Naive thymus-derived CD4-positive, alpha-beta T cell (primary cell): ENCODE results near the gene ARF1. TPM values are rescaled to one million over a fixed set of nuclear protein-coding genes. Genes with fewer than 3 reads are reported as not detected.

Experiments
- ATAC-seq: fragments of 150-1000 bp; cut with Tn5 transposase; 2 replicates; pipeline ENCODE4 v1.10.0; 2021; ENCODE audit warnings: mild to moderate bottlenecking, moderate library complexity
- CTCF ChIA-PET: fragments of 350-600 bp; sonication (Branson Sonifier 250); formaldehyde crosslinking; loops from one replicate; lab custom pipeline; 2021; ENCODE audit warnings: antibody characterized with exemption; lab: Charles Lee
- POLR2A ChIA-PET: fragments of 350-600 bp; sonication (Branson Sonifier 250); formaldehyde crosslinking; loops from one replicate; lab custom pipeline; 2021; ENCODE audit warnings: antibody characterized with exemption, inconsistent platforms; lab: Charles Lee
- DNase-seq, 9 donors: peaks; one replicate each; pipeline versions ENCODE4 v3.0.0 to v3.0.0-alpha.2; 2020 to 2022; ENCODE audit warnings: mixed read lengths in 1 of 9
- H3K27ac ChIP-seq: one replicate; pipeline ENCODE4 v1.7.0; 2013; ENCODE audit warnings: mild to moderate bottlenecking, low read depth, low read length, moderate library complexity
- H3K27me3 ChIP-seq, 2 donors: one replicate each; pipeline ENCODE4 v1.7.0; 2013; ENCODE audit warnings: low read length in 2 of 2, mild to moderate bottlenecking in 2 of 2, moderate library complexity in 2 of 2; ENCODE audit not compliant: control insufficient read depth in 2 of 2, insufficient read depth in 2 of 2
- H3K36me3 ChIP-seq, 3 experiments: 1 replicate in 2 of 3; 2 replicates in 1 of 3; pipeline ENCODE4 v1.7.0; 2013; ENCODE audit warnings: low read length in 3 of 3, mild to moderate bottlenecking in 3 of 3, moderate library complexity in 1 of 3; ENCODE audit not compliant: insufficient read depth in 3 of 3, control insufficient read depth in 2 of 3
- H3K4me1 ChIP-seq, 2 donors: one replicate each; pipeline ENCODE4 v1.7.0; 2013; ENCODE audit warnings: low read length in 2 of 2, mild to moderate bottlenecking in 2 of 2, moderate library complexity in 1 of 2; ENCODE audit not compliant: control insufficient read depth in 2 of 2, insufficient read depth in 2 of 2
- H3K4me3 ChIP-seq: 2 replicates; pipeline ENCODE4 v1.7.0; 2013; ENCODE audit warnings: mild to moderate bottlenecking, low read length
- H3K9me3 ChIP-seq, 3 experiments: 1 replicate in 2 of 3; 2 replicates in 1 of 3; pipeline ENCODE4 v1.7.0; 2013; ENCODE audit warnings: low read length in 3 of 3; ENCODE audit not compliant: control insufficient read depth in 2 of 3
- H3K27ac Mint-ChIP-seq, 9 donors: one replicate each; pipeline ENCODE4 v1.8.0; 2020 to 2022; ENCODE audit warnings: mixed read lengths in 9 of 9, mild to moderate bottlenecking in 8 of 9, moderate library complexity in 5 of 9, inconsistent platforms in 2 of 9
- H3K27me3 Mint-ChIP-seq, 5 donors: one replicate each; pipeline ENCODE4 v1.8.0; 2021 to 2022; ENCODE audit warnings: mixed read lengths in 5 of 5, mild to moderate bottlenecking in 1 of 5
- H3K36me3 Mint-ChIP-seq, 5 donors: one replicate each; pipeline ENCODE4 v1.8.0; 2020 to 2022; ENCODE audit warnings: mixed read lengths in 5 of 5, mild to moderate bottlenecking in 3 of 5, inconsistent platforms in 1 of 5
- H3K4me1 Mint-ChIP-seq, 7 donors: one replicate each; pipeline ENCODE4 v1.8.0; 2020 to 2022; ENCODE audit warnings: mixed read lengths in 7 of 7, mild to moderate bottlenecking in 3 of 7, inconsistent platforms in 1 of 7
- H3K4me3 Mint-ChIP-seq, 10 donors: one replicate each; pipeline ENCODE4 v1.8.0; 2020 to 2022; ENCODE audit warnings: mild to moderate bottlenecking in 10 of 10, mixed read lengths in 10 of 10, moderate library complexity in 6 of 10, inconsistent platforms in 2 of 10
- H3K9me3 Mint-ChIP-seq, 11 donors: one replicate each; pipeline ENCODE4 v1.8.0; 2020 to 2022; ENCODE audit warnings: mixed read lengths in 11 of 11, mild to moderate bottlenecking in 4 of 11, inconsistent platforms in 1 of 11, moderate library complexity in 1 of 11
- intact Hi-C, 2 donors: fragments of 100-400 bp; cut with micrococcal nuclease; formaldehyde crosslinking; loops; one replicate each; pipeline ENCODE4 v1.15.1; 2023
- polyA plus RNA-seq, 2 donors: library from polyadenylated mRNA; unstranded; fragments of 300-500 nt; fragmentation: Illumina TruSeq; gene quantifications; one replicate each; pipeline ENCODE4 v1.2.3, GENCODE V29; 2021
- total RNA-seq, 6 experiments: library from RNA in 5 of 6; stranded (reverse) in 5 of 6; gene quantifications; 1 replicate in 5 of 6; 2 replicates in 1 of 6; pipeline ENCODE4 v1.2.3 and lab custom pipeline; 2021 to 2026

The ARF1 gene
- total and polyA plus RNA-seq, 7 experiments from 2014 or later = 198 to 434 (median 344) TPM

DNA sequence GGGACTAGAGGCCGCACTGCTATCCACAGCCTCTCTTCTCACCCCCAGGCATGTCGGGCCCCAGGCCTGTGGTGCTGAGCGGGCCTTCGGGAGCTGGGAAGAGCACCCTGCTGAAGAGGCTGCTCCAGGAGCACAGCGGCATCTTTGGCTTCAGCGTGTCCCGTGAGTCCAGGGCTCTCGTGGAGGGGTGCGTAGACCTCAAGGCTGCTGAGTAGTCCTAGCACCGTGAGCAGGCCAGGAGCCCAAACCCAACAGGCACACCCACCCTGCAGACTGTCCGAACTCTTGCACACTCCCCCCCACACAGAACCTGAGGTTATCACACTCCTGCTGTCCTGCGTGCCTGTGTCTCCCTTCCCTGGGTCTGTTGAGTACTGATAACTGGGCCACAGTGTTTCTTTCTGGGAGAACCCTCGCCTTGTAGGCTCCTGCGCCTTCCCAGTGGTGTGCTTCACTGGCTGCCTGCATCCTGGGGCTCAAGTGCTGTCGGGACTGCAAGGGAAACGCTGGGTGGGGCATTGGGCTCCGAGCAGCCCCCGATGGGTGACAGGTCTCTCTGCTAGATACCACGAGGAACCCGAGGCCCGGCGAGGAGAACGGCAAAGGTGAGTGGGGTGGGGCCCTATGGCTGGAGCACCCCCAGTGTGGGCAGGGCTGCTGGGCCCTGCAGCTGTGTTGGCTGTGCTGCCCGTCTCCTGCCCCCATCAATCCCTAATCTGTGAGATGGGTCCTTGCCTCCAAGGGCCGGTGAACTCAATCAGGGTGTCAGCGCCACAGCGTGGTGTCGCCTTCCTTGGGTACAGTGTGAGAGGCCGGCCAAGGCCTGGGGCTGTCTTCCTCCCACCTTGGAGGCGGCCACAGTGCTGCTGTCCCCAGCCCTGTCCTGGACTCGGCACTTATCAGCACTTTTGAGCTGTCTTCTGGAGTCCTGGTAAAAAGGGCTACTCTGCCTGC lies 63.2 kb downstream of the ARF1 start:
- intact Hi-C loops = loop anchor here in 1 of 2 donors (10.0 kb wide), 1 partner anchor 1199 kb away; the partner anchor contains the start of gene CCSAP

DNA sequence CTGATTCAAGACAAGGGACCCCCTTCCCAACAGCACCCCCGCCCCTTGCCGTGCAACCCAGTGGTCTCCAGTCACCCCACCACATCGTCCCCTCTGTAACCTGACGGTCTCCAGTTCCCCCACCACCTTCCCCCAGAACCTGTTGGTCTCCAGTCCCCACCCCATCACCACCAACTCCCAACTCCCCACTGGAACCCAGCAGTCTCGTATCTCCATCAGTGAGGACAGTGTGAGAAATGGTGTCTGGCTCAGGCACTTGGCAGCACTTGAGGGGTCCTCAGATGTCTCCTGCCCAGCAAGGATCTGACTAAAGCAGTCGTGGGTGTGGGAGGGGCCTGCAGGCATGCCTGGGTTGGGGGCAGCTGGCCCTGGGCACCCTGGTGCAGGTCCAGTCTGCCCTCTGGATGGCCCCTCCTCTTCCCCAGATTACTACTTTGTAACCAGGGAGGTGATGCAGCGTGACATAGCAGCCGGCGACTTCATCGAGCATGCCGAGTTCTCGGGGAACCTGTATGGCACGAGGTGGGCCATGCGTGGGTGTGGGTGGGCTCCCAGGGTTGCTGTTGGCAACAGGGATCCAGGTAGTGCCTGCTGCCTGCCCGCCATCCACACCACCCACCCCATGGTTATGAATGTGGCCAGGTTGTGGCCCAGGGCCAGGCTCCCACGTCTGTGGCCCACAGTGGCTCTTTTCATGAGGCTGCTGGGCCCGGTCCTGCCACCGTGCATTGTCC lies 64.1 kb downstream of the ARF1 start:
- Mint-ChIP-seq H3K9me3 (no peaks in the 10 kb centered on the region), H3K36me3 (peaks cover 0 to 4% (median 0%) of the 10 kb centered on the region in 5 donors), H3K4me3 (no peak overlapping the region), H3K4me1 (peaks cover 20 to 32% (median 25%) of the 10 kb centered on the region in 7 donors), H3K27ac (no peak overlapping the region), H3K27me3 (no peaks in the 10 kb centered on the region)
- no peaks in the 10 kb centered on the region for H3K27me3 ChIP-seq
- POLR2A ChIA-PET = no interaction called here
- CTCF ChIA-PET = no interaction called here
- no peaks in the 10 kb centered on the region for H3K9me3 ChIP-seq
- H3K4me3 ChIP-seq = no peak overlapping the region
- H3K4me1 ChIP-seq = peaks cover 27 to 35% of the 10 kb centered on the region in 2 donors
- H3K27ac ChIP-seq = no peak overlapping the region
- ATAC-seq = no peak
- DNase-seq = no peak
- peaks cover 0 to 58% (median 8%) of the 10 kb centered on the region in 3 experiments for H3K36me3 ChIP-seq
- intact Hi-C loops = loop anchor here in 1 of 2 donors (10.0 kb wide), 1 partner anchor 1198 kb away; the partner anchor contains the start of gene CCSAP

More for the DNA sequence above, 63.2 kb downstream of the ARF1 start:
- Mint-ChIP-seq H3K27me3 (no peaks in the 10 kb centered on the region), H3K9me3 (no peaks in the 10 kb centered on the region), H3K4me1 (peaks cover 23 to 41% (median 28%) of the 10 kb centered on the region in 7 donors), H3K27ac (no peak overlapping the region), H3K4me3 (no peak overlapping the region), H3K36me3 (peaks cover 0 to 8% (median 0%) of the 10 kb centered on the region in 5 donors)
- DNase-seq = peak in 1 of 9 donors; percentile 8
- no peak overlapping the region for H3K4me3 ChIP-seq
- POLR2A ChIA-PET = interaction anchor here (1.4 kb wide), 1 partner anchor 20 kb away, joined by 5 read pairs; the partner anchor contains the start of gene IBA57
- H3K9me3 ChIP-seq = no peaks in the 10 kb centered on the region
- H3K4me1 ChIP-seq = peaks cover 30 to 43% of the 10 kb centered on the region in 2 donors
- no peaks in the 10 kb centered on the region for H3K27me3 ChIP-seq
- no peak for ATAC-seq
- CTCF ChIA-PET = interaction anchor here (0.5 to 2.6 kb wide), 3 partner anchors 21 to 649 kb away, joined by 3 to 8 read pairs (median 4); no protein-coding TSS in a partner anchor
- H3K27ac ChIP-seq = peak overlapping the region; percentile 8
- peaks cover 0 to 60% (median 8%) of the 10 kb centered on the region in 3 experiments for H3K36me3 ChIP-seq

GRCh38 chr1:228147151-228147693 lies 64.7 kb downstream of the ARF1 start:
- Histone ChIP-seq H3K27me3 (no peaks in the 10 kb centered on the region), H3K4me3 (no peak overlapping the region), H3K27ac (no peak overlapping the region), H3K9me3 (no peaks in the 10 kb centered on the region), H3K36me3 (peaks cover 0 to 54% (median 8%) of the 10 kb centered on the region in 3 experiments), H3K4me1 (peaks cover 20 to 29% of the 10 kb centered on the region in 2 donors)
- Mint-ChIP-seq H3K9me3 (no peaks in the 10 kb centered on the region), H3K4me1 (peaks cover 16 to 26% (median 22%) of the 10 kb centered on the region in 7 donors), H3K27me3 (no peaks in the 10 kb centered on the region), H3K4me3 (no peak overlapping the region), H3K27ac (no peak overlapping the region), H3K36me3 (peaks cover 0 to 4% (median 0%) of the 10 kb centered on the region in 5 donors)
- ChIA-PET POLR2A (no interaction called here), CTCF (no interaction called here)
- ATAC-seq (no peak), DNase-seq (no peak)
- intact Hi-C loops = loop anchor here in 1 of 2 donors (10.0 kb wide), 1 partner anchor 1198 kb away; the partner anchor contains the start of gene CCSAP

DNA sequence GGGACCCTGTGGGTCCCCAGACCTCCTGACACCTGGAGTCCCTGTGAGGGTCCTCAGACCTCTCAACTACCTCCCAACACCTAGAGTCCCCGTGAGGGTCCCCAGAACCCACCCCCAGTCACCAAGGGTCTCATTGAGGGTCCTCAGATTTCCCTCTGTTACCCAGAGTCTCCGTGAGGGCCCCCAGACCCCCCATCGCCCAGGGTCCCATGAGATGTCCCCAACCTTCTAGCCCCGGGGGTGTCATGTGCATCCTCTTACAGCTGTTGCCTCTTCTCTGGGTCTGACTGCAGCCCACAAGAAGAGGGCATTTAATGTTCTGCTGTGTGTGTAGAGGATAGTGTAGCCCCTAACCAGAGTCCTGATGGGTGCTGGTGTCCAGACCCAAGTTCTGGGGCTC lies 65.3 kb downstream of the ARF1 start:
- peak overlapping the region in 1 of 9 donors; percentile 65 for H3K27ac Mint-ChIP-seq
- intact Hi-C loops = loop anchor here in 1 of 2 donors (10.0 kb wide), 1 partner anchor 1197 kb away; the partner anchor contains the start of gene CCSAP
- H3K36me3 Mint-ChIP-seq = peaks cover 0 to 4% (median 0%) of the 10 kb centered on the region in 5 donors
- peaks cover 0 to 1% (median 0%) of the 10 kb centered on the region in 11 donors for H3K9me3 Mint-ChIP-seq
- ChIA-PET CTCF (no interaction called here), POLR2A (interaction anchor here (2.2 kb wide), 1 partner anchor 16 kb away, joined by 9 read pairs; no protein-coding TSS in a partner anchor)
- H3K27me3 Mint-ChIP-seq = no peaks in the 10 kb centered on the region
- H3K27ac ChIP-seq = no peak overlapping the region
- no peak for ATAC-seq
- no peaks in the 10 kb centered on the region for H3K9me3 ChIP-seq
- H3K4me3 Mint-ChIP-seq = no peak overlapping the region
- peaks cover 13 to 23% (median 18%) of the 10 kb centered on the region in 7 donors for H3K4me1 Mint-ChIP-seq
- no peak for DNase-seq
- H3K27me3 ChIP-seq = no peaks in the 10 kb centered on the region
- H3K4me3 ChIP-seq = no peak overlapping the region
- H3K4me1 ChIP-seq = peaks cover 15 to 23% of the 10 kb centered on the region in 2 donors
- peaks cover 0 to 54% (median 8%) of the 10 kb centered on the region in 3 experiments for H3K36me3 ChIP-seq

GRCh38 chr1:228148196-228148861 lies 65.8 kb downstream of the ARF1 start:
- H3K36me3 ChIP-seq = peaks cover 0 to 54% (median 8%) of the 10 kb centered on the region in 3 experiments
- H3K27me3 ChIP-seq = no peaks in the 10 kb centered on the region
- H3K4me1 ChIP-seq = peaks cover 9 to 18% of the 10 kb centered on the region in 2 donors
- ChIA-PET POLR2A (interaction anchor here (1.8 to 2.2 kb wide), 2 partner anchors 8 to 15 kb away, joined by 5 to 9 read pairs; partner anchors contain the start of gene GUK1), CTCF (no interaction called here)
- H3K27ac Mint-ChIP-seq = no peak overlapping the region
- H3K27ac ChIP-seq = no peak overlapping the region
- H3K9me3 Mint-ChIP-seq = peaks cover 0 to 1% (median 0%) of the 10 kb centered on the region in 11 donors
- H3K36me3 Mint-ChIP-seq = peaks cover 0 to 4% (median 0%) of the 10 kb centered on the region in 5 donors
- no peaks in the 10 kb centered on the region for H3K9me3 ChIP-seq
- ATAC-seq (no peak), DNase-seq (peak in 1 of 9 donors; percentile 7)
- H3K4me3 ChIP-seq = no peak overlapping the region
- no peaks in the 10 kb centered on the region for H3K27me3 Mint-ChIP-seq
- H3K4me3 Mint-ChIP-seq = no peak overlapping the region
- intact Hi-C loops = loop anchor here in 1 of 2 donors (10.0 kb wide), 1 partner anchor 1196 kb away; the partner anchor contains the start of gene CCSAP
- H3K4me1 Mint-ChIP-seq = peaks cover 8 to 18% (median 13%) of the 10 kb centered on the region in 7 donors
